Astrocyte of the cerebellum (primary cell): ENCODE results near the gene TARDBP.

Experiments
- DNase-seq: peaks from one replicate; pipeline ENCODE4 v3.0.0-alpha.2; 2011; ENCODE audit warnings: low read depth
- H3K4me3 ChIP-seq: 2 replicates; pipeline ENCODE4 v1.5.1; 2011; ENCODE audit warnings: mild to moderate bottlenecking, low read depth, low read length, moderate library complexity
- in situ Hi-C: cut with HindIII; loops from 2 replicates; pipeline ENCODE4 v1.10.0; 2017; ENCODE audit warnings: low sequenced_read_pairs
- TF ChIP-seq, protein P1 (sequence below): IDR thresholded peaks from 2 replicates; pipeline ENCODE4 v1.5.1; 2012; ENCODE audit warnings: low read length, low read depth, moderate library complexity, mild to moderate bottlenecking; ENCODE audit errors: missing control alignments

The TARDBP gene

DNA sequence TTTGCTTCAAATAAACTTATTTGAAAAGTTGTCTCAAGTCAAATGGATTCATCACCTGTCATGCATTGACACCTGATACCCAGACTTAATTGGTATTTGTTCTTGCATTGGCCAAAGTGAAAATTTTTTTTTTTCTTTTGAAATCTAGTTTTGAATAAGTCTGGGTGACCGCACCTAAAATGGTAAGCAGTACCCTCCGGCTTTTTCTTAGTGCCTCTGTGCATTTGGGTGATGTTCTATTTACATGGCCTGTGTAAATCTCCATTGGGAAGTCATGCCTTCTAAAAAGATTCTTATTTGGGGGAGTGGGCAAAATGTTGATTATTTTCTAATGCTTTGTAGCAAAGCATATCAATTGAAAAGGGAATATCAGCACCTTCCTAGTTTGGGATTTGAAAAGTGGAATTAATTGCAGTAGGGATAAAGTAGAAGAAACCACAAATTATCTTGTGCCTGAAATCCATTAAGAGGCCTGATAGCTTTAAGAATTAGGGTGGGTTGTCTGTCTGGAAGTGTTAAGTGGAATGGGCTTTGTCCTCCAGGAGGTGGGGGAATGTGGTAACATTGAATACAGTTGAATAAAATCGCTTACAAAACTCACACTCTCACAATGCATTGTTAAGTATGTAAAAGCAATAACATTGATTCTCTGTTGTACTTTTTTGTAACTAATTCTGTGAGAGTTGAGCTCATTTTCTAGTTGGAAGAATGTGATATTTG, 11.9 kb downstream of the TARDBP start:
- TF ChIP-seq, protein P1, sequence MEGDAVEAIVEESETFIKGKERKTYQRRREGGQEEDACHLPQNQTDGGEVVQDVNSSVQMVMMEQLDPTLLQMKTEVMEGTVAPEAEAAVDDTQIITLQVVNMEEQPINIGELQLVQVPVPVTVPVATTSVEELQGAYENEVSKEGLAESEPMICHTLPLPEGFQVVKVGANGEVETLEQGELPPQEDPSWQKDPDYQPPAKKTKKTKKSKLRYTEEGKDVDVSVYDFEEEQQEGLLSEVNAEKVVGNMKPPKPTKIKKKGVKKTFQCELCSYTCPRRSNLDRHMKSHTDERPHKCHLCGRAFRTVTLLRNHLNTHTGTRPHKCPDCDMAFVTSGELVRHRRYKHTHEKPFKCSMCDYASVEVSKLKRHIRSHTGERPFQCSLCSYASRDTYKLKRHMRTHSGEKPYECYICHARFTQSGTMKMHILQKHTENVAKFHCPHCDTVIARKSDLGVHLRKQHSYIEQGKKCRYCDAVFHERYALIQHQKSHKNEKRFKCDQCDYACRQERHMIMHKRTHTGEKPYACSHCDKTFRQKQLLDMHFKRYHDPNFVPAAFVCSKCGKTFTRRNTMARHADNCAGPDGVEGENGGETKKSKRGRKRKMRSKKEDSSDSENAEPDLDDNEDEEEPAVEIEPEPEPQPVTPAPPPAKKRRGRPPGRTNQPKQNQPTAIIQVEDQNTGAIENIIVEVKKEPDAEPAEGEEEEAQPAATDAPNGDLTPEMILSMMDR = no peak
- no peak for DNase-seq
- no peak overlapping the region for H3K4me3 ChIP-seq
- in situ Hi-C loops = no loop called here

DNA sequence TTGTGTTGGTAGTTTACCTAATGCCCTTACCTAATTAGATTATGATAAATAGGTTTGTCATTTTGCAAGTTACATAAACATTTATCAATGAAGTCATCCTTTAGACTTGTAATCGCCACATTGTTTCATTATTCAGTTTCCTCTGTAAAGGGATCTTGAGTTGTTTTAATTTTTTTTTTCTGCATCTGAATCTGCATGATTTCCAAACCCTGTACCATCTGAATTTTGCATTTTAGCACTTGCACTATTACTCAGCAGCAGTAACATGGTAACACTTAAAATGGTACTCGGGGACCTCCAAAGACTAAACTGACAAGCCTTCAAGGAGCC, 12.4 kb downstream of the TARDBP start:
- no peak overlapping the region for H3K4me3 ChIP-seq
- in situ Hi-C loops = no loop called here
- TF ChIP-seq, protein P1 = no peak
- DNase-seq = no peak

DNA sequence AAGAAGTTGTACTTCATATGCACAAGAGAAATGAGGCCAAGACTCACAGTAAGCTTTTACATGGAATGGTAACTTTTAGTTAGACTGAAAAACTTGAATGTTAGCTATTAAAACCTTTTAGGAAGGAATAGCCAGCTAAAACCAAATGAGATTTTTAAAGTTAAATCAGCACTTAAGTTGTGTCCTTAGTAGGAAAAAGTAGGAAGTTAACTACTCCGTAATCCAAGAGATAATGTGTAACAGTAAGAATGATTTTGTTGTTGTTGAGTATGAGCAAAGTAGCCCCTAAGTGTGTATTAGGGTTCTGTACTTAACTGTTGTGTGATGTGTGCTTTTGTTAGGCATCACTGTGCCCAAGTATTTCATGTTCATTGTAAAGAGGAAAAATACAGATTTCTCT, 13.2 kb downstream of the TARDBP start:
- H3K4me3 ChIP-seq = no peak overlapping the region
- in situ Hi-C loops = no loop called here
- DNase-seq = no peak
- TF ChIP-seq, protein P1 = no peak

DNA sequence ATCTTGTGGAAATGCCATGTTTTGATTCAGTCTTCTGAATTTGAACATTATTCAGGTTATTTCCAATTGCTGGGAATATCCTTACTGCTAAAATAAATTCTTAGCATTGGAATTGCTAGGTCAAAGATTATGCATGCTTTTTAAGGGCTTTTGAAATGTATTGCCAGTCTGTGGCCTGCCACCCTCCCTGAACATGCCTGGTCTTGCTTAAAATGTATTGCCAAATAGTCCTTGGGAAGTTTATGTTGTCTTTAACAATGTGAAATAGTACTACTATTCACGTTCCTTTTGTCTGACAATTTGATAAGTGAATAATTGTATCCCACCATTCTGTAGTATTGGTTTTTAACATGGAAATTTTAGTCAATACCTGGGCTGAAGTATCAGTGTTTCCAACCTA, 13.6 kb downstream of the TARDBP start:
- in situ Hi-C loops = no loop called here
- TF ChIP-seq, protein P1 = no peak

DNA sequence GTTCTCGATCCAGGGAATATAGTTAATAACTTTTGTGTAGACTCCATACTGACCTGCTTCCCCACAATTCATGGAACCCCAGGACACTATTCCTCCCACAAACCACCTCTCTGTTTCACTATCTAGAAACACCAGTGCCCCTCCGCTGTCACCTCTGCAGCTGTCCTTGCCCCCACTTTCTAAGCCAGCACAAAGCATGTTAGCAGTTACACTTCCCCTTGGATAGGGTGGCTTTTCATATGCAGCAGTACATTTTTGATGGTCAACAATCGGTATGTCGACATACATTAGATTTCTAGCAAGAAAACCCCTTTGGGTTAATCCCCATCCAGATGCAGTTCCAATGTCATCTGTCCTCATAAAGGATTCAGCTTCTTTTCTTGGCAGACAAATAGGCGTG, 14.4 kb downstream of the TARDBP start:
- TF ChIP-seq, protein P1 = no peak
- in situ Hi-C loops = no loop called here
- DNase-seq = no peak
- no peak overlapping the region for H3K4me3 ChIP-seq

More for the DNA sequence above, 13.6 kb downstream of the TARDBP start:
- H3K4me3 ChIP-seq = no peak overlapping the region
- no peak for DNase-seq

DNA sequence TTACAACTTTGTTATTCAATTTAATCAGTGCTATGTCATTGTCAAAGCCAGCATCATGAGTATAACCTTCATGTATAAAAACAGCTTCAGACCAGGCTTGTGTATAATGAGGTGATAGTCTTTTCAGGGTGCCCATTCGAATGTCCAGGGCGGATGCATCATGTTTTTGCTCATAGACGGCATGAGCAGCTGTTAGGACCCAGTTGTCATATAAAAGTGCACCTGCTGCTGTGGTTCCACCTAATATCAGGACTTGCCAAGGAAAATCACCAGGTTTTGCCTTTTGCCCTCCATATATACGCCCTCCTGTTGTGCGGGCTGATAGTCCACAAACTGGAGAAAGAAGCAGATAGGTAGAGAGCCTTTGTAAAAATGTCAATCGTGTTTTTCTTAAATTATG, 14.9 kb downstream of the TARDBP start:
- TF ChIP-seq, protein P1 = no peak
- H3K4me3 ChIP-seq = no peak overlapping the region
- no peak for DNase-seq
- in situ Hi-C loops = no loop called here

DNA sequence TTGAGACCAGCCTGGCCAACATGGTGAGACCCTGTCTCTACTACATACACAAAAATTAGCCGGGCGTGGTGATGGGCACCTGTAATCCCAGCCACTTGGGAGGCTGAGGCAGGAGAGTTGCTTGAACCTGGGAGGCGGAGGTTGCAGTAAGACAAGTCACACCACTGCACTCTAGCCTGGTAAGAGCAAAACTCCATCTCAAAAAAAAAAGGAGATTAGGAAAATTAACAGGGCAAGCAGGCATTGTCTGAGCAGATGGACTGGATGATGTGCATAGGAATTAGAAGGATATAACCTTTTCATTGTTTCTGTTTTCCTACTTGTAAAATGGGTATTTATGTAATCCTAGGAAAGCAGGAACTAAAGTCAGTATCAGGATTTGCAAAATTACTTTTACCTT, 15.6 kb downstream of the TARDBP start:
- TF ChIP-seq, protein P1 = no peak
- DNase-seq = no peak
- in situ Hi-C loops = no loop called here
- H3K4me3 ChIP-seq = no peak overlapping the region
